GM13977 (cell line): Measurements from ENCODE around the gene CDSN.

Experiments
- DNase-seq: peaks from one replicate; pipeline ENCODE4 v3.0.0; 2012; ENCODE audit warnings: low spot score
- in situ Hi-C: fragments of 300-500 bp; cut with MboI; formaldehyde crosslinking; loops from one replicate; pipeline ENCODE4 v1.12.0; 2022; ENCODE audit warnings: low sequenced_read_pairs, low pct_unique_long_range_greater_than_20kb, mixed read lengths, inconsistent platforms; ENCODE audit not compliant: unreplicated experiment
- TF ChIP-seq, protein P1 (sequence below): IDR thresholded peaks from 2 replicates; pipeline ENCODE4 v1.5.1; 2012; ENCODE audit warnings: mild to moderate bottlenecking, control low read depth; ENCODE audit not compliant: insufficient read depth; ENCODE audit errors: extremely low read depth, missing control alignments

The CDSN gene

DNA sequence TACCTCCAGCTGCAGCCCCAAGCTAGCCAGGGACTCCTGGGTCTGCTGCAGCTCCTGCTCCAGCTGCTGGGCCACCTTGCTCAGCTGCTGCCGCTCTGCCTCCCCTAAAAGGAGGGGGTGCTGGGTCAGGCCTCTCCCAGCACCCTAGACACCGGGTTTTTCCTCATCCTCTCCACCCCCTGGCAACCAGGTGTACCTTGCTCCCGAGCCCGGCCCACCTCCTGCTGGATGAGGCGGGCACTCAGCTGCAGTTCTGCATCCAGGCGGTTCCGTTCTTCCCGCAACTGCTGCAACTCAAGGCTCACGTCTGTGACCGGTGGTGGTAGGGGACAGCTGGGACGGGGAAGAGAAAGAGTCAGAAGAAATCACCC lies 24.7 kb upstream of the CDSN start:
- DNase-seq: no peak
- in situ Hi-C loops: no loop called here
- TF ChIP-seq, protein P1, sequence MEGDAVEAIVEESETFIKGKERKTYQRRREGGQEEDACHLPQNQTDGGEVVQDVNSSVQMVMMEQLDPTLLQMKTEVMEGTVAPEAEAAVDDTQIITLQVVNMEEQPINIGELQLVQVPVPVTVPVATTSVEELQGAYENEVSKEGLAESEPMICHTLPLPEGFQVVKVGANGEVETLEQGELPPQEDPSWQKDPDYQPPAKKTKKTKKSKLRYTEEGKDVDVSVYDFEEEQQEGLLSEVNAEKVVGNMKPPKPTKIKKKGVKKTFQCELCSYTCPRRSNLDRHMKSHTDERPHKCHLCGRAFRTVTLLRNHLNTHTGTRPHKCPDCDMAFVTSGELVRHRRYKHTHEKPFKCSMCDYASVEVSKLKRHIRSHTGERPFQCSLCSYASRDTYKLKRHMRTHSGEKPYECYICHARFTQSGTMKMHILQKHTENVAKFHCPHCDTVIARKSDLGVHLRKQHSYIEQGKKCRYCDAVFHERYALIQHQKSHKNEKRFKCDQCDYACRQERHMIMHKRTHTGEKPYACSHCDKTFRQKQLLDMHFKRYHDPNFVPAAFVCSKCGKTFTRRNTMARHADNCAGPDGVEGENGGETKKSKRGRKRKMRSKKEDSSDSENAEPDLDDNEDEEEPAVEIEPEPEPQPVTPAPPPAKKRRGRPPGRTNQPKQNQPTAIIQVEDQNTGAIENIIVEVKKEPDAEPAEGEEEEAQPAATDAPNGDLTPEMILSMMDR: no peak

DNA sequence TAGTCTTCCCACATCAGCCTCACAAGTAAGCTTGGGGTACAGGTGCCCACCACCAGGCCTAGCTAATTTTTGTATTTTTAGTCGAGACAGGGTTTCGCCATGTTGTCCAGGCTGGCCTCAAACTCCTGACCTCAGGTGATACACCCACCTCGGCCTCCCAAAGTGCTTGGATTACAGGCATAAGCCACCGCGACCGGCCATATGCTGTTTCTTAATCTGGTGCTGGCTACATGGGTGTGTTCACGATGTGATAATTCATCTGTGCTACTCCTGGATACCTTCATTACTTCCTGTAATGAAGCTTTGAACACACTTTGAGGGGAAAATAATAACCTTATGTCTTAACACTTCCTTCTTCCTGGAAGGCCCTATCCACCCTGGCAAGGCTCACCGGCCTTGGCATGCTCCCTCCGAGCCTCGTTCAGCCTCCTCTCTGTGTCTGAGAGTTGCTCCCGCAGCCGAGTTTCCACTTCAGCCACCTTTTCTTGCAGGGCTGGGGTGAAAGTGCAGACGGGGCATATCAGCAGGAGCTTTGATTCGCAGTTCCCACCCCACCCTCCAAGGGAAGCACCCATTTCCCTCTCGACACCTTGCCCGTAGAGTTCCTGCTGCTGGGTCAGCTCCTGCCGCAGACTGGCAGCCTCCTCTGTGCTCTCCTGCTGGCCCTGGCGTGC lies 24.2 kb upstream of the CDSN start:
- DNase-seq: no peak
- in situ Hi-C loops: no loop called here
- TF ChIP-seq, protein P1: no peak

DNA sequence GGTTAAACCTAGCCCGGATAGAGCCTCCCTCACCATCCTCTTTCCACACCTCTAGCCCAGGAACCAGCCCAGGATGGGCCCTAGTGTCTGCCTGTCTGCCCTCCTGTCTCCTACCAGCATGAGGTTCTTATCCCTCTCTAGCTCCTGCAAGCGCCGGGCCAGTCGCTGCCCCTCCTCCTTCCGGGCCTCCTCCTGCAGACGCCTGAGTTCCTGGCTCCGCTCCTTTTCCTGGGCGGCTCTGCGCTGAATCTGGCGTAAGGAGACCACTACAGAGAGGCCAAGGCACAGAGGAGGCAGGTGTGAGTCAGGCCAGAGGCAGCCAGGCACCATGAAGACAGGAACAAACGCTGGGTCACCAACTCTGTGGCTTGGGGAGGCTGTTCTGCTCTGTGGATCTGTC lies 22.9 kb upstream of the CDSN start:
- DNase-seq: no peak
- in situ Hi-C loops: no loop called here
- TF ChIP-seq, protein P1: no peak

DNA sequence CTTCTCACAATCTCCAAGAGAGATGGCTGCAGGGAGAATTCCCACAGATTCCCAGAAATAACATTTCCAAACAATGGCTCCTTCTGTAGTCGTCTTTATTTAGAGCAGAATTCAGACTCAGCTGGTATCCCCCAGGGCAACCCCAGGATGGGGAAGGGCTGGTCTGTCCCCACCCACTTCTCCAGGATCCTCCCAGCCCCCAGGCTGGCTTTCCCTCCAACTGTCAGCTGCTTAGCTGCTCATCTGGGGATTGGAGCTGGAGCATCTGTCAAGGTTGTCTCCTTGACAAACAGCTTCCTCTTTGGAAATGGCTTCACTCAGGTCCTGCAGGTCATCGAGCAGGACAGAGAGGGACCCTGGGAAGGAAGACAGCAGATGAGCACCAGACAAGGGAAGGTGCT lies 22.1 kb upstream of the CDSN start:
- DNase-seq: no peak
- in situ Hi-C loops: no loop called here
- TF ChIP-seq, protein P1: no peak

DNA sequence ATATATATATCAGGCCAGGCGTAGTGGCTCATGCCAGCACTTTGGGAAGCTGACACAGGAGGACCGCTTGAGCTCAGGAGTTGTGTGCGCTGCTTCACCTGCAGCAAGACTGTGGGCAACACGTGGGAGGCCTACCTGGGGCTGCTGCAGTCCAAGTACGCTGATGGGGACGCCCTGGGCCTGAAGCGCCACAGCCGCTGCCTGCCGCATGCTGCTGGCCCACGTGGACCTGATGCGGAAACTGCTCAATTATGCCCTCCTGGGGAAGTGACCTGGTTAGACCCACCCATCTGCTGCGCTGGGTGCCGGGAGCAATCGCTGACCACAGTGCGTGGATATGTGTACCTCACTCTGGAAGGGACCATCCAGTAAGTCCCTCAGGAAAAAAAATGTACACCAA lies 20.4 kb upstream of the CDSN start:
- in situ Hi-C loops: no loop called here
- TF ChIP-seq, protein P1: no peak
- no peak for DNase-seq

DNA sequence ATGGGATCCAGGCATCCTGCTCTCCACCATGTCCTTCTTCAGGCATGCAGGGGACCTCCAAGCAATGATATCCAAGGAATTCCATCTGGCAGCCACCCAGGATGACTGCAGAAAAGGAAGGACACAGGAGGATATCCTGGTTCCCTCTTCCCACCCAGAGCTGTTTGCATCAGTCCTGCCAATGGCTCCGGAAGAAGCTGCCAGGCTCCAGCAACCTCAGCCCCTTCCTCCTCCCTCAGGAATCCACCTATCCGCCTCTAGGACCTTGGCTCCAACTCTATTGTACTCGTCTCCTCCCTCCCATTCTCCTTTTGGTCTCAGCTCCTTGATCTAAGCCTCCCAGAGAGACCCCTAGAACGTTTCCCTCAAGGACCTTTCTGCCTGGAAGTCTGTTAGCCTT lies 19.4 kb upstream of the CDSN start:
- TF ChIP-seq, protein P1: no peak
- in situ Hi-C loops: loop anchor here (5.0 to 10.0 kb wide), 2 partner anchors 53 to 225 kb away; no protein-coding TSS in a partner anchor
- no peak for DNase-seq

DNA sequence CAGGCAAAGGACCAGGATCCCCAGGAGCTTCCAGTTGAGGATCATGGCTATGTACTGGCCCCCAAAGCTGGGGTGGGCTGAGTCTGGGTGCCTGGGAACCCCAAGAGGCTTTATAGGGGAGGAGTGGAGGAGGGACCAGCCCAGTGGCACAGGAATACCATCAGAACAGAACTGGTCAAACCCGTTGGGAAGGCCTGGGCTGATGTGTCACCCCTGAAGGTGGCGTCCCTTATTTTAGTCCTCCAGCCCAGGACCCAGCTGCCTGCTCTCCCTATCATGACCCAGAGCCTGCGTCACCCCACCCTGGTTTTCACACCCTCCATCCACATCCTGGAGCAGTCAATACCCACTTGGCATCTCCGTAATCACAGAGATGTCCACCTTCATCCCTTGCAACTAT lies 18.7 kb upstream of the CDSN start, which contains the start of gene PSORS1C2:
Gene PSORS1C2, minus strand, starts transcription at position 85 of the 400 bp plus-strand sequence. Its CDS starts 40 bp downstream, at position 45.
- in situ Hi-C loops: loop anchor here (5.0 to 10.0 kb wide), 2 partner anchors 53 to 226 kb away; no protein-coding TSS in a partner anchor
- no peak for DNase-seq
- TF ChIP-seq, protein P1: no peak
